Mesendoderm (in vitro differentiated cells): Measurements from ENCODE around the gene RFPL4A.
"Not testable (repeated sequence)": the region's sequence is repeated elsewhere in the genome, so short reads cannot be mapped to it uniquely, and the experiment has no call there.

Source experiments
- DNase-seq: peaks from one replicate; pipeline ENCODE4 v3.0.0; 2013
- H2AK5ac ChIP-seq: 2 replicates; pipeline ENCODE4 v1.6.1; 2013; ENCODE audit warnings: low read length, inconsistent platforms
- H2BK120ac ChIP-seq: 2 replicates; pipeline ENCODE4 v1.6.1; 2013; ENCODE audit warnings: low read depth, mild to moderate bottlenecking, low read length, moderate library complexity, mixed read lengths
- H2BK15ac ChIP-seq: replicated peaks from 2 replicates; pipeline ENCODE4 v1.6.1; 2013; ENCODE audit warnings: low read depth, mild to moderate bottlenecking, moderate library complexity
- H2BK5ac ChIP-seq: 2 replicates; pipeline ENCODE4 v1.6.1; 2013; ENCODE audit warnings: low read length, inconsistent platforms
- H3K18ac ChIP-seq: 2 replicates; pipeline ENCODE4 v1.6.1; 2013; ENCODE audit warnings: mild to moderate bottlenecking, low read length, mixed read lengths
- H3K23ac ChIP-seq: one replicate; pipeline ENCODE4 v1.6.1; 2013; ENCODE audit warnings: low read length
- H3K27ac ChIP-seq: 2 replicates; pipeline ENCODE4 v1.5.1; 2013; ENCODE audit warnings: low read depth, mild to moderate bottlenecking, inconsistent platforms, low read length, moderate library complexity
- H3K27me3 ChIP-seq: 2 replicates; pipeline ENCODE4 v1.6.1; 2013; ENCODE audit warnings: low read length, control low read depth, mild to moderate bottlenecking, inconsistent platforms; ENCODE audit not compliant: insufficient read depth, poor library complexity
- H3K36me3 ChIP-seq: 2 replicates; pipeline ENCODE4 v1.6.1; 2013; ENCODE audit warnings: low read length, inconsistent platforms; ENCODE audit not compliant: control insufficient read depth, insufficient read depth
- H3K4ac ChIP-seq: one replicate; pipeline ENCODE4 v1.6.1; 2013; ENCODE audit warnings: low read depth, mild to moderate bottlenecking, low read length, moderate library complexity
- H3K4me1 ChIP-seq: 2 replicates; pipeline ENCODE4 v1.6.1; 2013; ENCODE audit warnings: low read depth, low read length, inconsistent platforms; ENCODE audit not compliant: control insufficient read depth
- H3K4me2 ChIP-seq: 2 replicates; pipeline ENCODE4 v1.6.1; 2013; ENCODE audit warnings: low read length
- H3K4me3 ChIP-seq: 2 replicates; pipeline ENCODE4 v1.5.1; 2013; ENCODE audit warnings: mild to moderate bottlenecking, low read length
- H3K56ac ChIP-seq: one replicate; pipeline ENCODE4 v1.6.1; 2013; ENCODE audit warnings: low read length
- H3K79me1 ChIP-seq: 2 replicates; pipeline ENCODE4 v1.6.1; 2013; ENCODE audit warnings: low read length, inconsistent platforms
- H3K79me2 ChIP-seq: 2 replicates; pipeline ENCODE4 v1.6.1; 2013; ENCODE audit warnings: mild to moderate bottlenecking, low read length; ENCODE audit not compliant: control insufficient read depth, insufficient read depth
- H3K9ac ChIP-seq: 2 replicates; pipeline ENCODE4 v1.6.1; 2013; ENCODE audit warnings: low read length, inconsistent platforms
- H4K5ac ChIP-seq: one replicate; pipeline ENCODE4 v1.6.1; 2013; ENCODE audit warnings: low read length
- H4K8ac ChIP-seq: one replicate; pipeline ENCODE4 v1.6.1; 2013; ENCODE audit warnings: low read depth, mild to moderate bottlenecking, control low read depth, low read length, moderate library complexity
- WGBS: extraction: QIAGEN DNeasy Blood & Tissue Kit; methylation state at CpG from one replicate; pipeline ENCODE4 v1.1.7; 2013; ENCODE audit warnings: low lambda C conversion rate, missing lambda C conversion rate; ENCODE audit not compliant: insufficient coverage; ENCODE audit errors: extremely low coverage; 5-methylcytosine and 5-hydroxymethylcytosine counted together

Gene RFPL4A

DNA sequence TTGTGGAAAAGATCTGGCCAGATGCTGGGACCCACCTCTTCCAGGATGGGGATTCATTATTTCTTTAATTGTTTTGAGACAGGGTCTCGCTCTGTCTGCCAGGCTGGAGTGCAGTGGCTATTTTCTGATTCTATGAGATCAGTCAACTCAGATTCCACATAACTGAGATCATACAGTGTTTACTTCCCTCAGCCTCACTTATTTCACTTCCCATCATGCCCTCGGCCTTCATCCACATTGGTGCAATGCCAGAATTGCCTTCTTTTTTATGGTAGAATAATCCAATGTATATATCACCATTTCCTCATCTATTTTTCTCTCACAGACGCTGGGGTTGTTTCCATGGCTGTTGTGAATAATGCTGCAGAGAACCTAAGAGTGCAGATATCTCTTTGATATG, 10.7 kb downstream of the RFPL4A start:
- H3K4ac ChIP-seq, H3K79me2 ChIP-seq, H2BK120ac ChIP-seq, H4K5ac ChIP-seq, H2BK15ac ChIP-seq, H3K56ac ChIP-seq, H3K79me1 ChIP-seq, H3K4me3 ChIP-seq, H2BK5ac ChIP-seq, H3K27ac ChIP-seq, H3K18ac ChIP-seq, H3K4me1 ChIP-seq, H3K27me3 ChIP-seq, H3K4me2 ChIP-seq, DNase-seq, H4K8ac ChIP-seq, H3K9ac ChIP-seq, H3K36me3 ChIP-seq, H3K23ac ChIP-seq, H2AK5ac ChIP-seq: not testable (repeated sequence)
- no CpG with 5 or more reads among the region's 3 CpGs for WGBS

DNA sequence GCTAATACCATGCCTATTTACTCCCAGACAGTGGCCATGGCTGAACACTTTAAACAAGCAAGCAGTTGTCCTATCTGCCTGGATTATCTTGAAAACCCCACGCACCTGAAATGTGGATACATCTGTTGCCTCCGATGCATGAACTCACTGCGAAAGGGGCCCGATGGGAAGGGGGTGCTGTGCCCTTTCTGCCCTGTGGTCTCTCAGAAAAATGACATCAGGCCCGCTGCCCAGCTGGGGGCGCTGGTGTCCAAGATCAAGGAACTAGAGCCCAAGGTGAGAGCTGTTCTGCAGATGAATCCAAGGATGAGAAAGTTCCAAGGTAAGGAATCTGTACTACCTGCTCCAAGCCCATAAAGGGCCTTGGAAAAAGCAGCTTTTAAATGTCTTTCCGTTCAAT, 18.6 kb downstream of the RFPL4A start:
- H2BK15ac ChIP-seq, result no peak overlapping the region
- no peak overlapping the region for H2BK5ac ChIP-seq
- H3K4ac ChIP-seq, result no peak overlapping the region
- H2BK120ac ChIP-seq, result no peak overlapping the region
- H3K36me3 ChIP-seq, result no peaks in the 10 kb centered on the region
- no peak overlapping the region for H4K8ac ChIP-seq
- DNase-seq, result no peak
- H2AK5ac ChIP-seq, result no peak overlapping the region
- H3K18ac ChIP-seq, result no peak overlapping the region
- H3K79me2 ChIP-seq, result no peaks in the 10 kb centered on the region
- no CpG with 5 or more reads among the region's 7 CpGs for WGBS
- H3K27ac ChIP-seq, result no peak overlapping the region
- H3K23ac ChIP-seq, result no peak overlapping the region
- no peak overlapping the region for H4K5ac ChIP-seq
- H3K27me3 ChIP-seq, result no peaks in the 10 kb centered on the region
- H3K79me1 ChIP-seq, result no peaks in the 10 kb centered on the region
- no peak overlapping the region for H3K9ac ChIP-seq
- H3K56ac ChIP-seq, result no peak overlapping the region
- H3K4me3 ChIP-seq, result no peak overlapping the region
- no peak overlapping the region for H3K4me2 ChIP-seq
- H3K4me1 ChIP-seq, result no peaks in the 10 kb centered on the region

DNA sequence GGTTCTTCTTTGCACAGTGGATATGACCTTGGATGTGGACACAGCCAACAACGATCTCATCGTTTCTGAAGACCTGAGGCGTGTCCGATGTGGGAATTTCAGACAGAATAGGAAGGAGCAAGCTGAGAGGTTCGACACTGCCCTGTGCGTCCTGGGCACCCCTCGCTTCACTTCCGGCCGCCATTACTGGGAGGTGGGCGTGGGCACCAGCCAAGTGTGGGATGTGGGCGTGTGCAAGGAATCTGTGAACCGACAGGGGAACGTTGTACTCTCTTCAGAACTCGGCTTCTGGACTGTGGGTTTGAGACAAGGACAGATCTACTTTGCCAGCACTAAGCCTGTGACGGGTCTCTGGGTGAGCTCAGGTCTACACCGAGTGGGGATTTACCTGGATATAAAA, 19.4 kb downstream of the RFPL4A start:
- H4K5ac ChIP-seq, result no peak overlapping the region
- no peaks in the 10 kb centered on the region for H3K79me1 ChIP-seq
- no CpG with 5 or more reads among the region's 16 CpGs for whole genome bisulfite sequencing
- H3K4ac ChIP-seq, result no peak overlapping the region
- H2BK120ac ChIP-seq, result no peak overlapping the region
- no peak overlapping the region for H3K9ac ChIP-seq
- no peaks in the 10 kb centered on the region for H3K27me3 ChIP-seq
- no peak overlapping the region for H3K18ac ChIP-seq
- H3K27ac ChIP-seq, result no peak overlapping the region
- no peak for DNase-seq
- H3K4me2 ChIP-seq, result no peak overlapping the region
- no peak overlapping the region for H3K23ac ChIP-seq
- H3K4me1 ChIP-seq, result no peaks in the 10 kb centered on the region
- no peak overlapping the region for H2AK5ac ChIP-seq
- no peaks in the 10 kb centered on the region for H3K36me3 ChIP-seq
- no peak overlapping the region for H2BK5ac ChIP-seq
- H3K79me2 ChIP-seq, result no peaks in the 10 kb centered on the region
- H3K56ac ChIP-seq, result no peak overlapping the region
- H2BK15ac ChIP-seq, result no peak overlapping the region
- no peak overlapping the region for H4K8ac ChIP-seq
- no peak overlapping the region for H3K4me3 ChIP-seq

DNA sequence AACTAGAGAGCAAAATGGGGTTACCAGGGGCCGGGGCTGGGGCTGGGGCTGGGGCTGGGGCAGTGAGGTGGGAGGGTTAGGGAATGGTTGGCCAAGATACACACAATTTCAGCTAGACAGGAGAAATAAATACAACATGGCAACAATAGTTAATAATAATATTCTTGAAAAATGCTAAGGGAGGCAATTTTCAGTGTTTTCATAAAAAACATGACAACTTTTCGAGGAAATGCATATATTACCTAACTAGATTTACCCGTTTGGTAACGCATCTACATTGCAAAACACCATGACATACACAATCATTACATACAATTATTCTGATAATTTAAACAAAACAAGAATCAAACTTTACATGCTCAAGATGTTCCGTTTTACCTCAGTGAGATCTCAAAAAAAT, 22.2 kb downstream of the RFPL4A start:
- Histone ChIP-seq H2BK120ac (no peak overlapping the region), H3K4me3 (no peak overlapping the region), H3K27ac (no peak overlapping the region), H2BK15ac (no peak overlapping the region), H3K79me1 (no peaks in the 10 kb centered on the region), H2AK5ac (no peak overlapping the region), H4K8ac (no peak overlapping the region), H3K9ac (no peak overlapping the region), H3K23ac (no peak overlapping the region), H2BK5ac (no peak overlapping the region), H3K4ac (no peak overlapping the region), H3K36me3 (no peaks in the 10 kb centered on the region), H4K5ac (no peak overlapping the region), H3K27me3 (no peaks in the 10 kb centered on the region), H3K4me1 (no peaks in the 10 kb centered on the region), H3K56ac (no peak overlapping the region), H3K18ac (no peak overlapping the region), H3K79me2 (no peaks in the 10 kb centered on the region), H3K4me2 (no peak overlapping the region)
- no peak for DNase-seq
- WGBS, result no CpG with 5 or more reads among the region's 5 CpGs

DNA sequence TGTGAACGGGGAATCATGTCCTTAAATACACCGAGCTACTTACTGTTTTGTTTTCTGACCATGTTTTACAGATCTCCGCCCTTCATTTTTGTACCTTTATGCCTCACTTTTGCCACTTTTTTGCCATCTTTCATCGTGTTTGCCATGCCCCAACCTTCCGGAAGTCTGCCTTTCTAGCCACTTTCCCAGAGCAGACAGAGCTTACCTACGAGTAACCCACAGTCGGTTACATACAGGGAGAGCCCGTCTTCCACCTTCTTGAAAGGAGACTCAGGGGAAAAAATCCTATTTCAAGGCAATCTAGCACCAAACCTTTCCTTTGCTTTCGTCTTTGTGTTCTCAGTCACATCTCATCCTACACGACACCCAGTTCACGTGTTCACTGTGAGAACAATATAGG, 36.1 kb downstream of the RFPL4A start:
- Histone ChIP-seq H3K79me2 (no peaks in the 10 kb centered on the region), H3K23ac (no peak overlapping the region), H3K56ac (no peak overlapping the region), H3K18ac (no peak overlapping the region), H4K5ac (no peak overlapping the region), H3K79me1 (no peaks in the 10 kb centered on the region), H4K8ac (no peak overlapping the region), H2BK15ac (no peak overlapping the region), H2AK5ac (no peak overlapping the region), H2BK5ac (no peak overlapping the region), H3K9ac (no peak overlapping the region), H3K4me1 (no peaks in the 10 kb centered on the region), H3K4ac (no peak overlapping the region), H3K4me3 (no peak overlapping the region), H3K36me3 (no peaks in the 10 kb centered on the region), H3K27me3 (no peaks in the 10 kb centered on the region), H3K27ac (no peak overlapping the region), H3K4me2 (no peak overlapping the region), H2BK120ac (no peak overlapping the region)
- no CpG with 5 or more reads among the region's 11 CpGs for WGBS
- DNase-seq, result no peak

DNA sequence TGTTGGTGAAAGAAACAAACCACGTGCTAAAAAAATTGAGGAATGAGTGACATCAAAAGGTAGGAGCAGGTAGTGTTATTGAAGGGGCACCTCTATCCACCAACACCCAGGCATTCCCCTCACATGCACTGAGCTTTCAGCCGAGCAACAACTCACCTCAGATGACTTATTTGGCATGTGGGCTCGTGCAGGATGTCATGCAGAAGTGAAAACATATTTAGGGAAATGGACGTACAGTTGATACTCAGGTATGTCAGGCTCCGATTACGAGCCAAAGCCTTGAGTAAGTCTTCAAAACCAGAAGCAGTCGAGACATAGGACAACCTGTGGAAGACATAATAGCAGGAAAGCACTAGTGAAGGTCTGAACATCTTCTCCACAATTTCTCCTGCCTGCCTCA, 42.5 kb downstream of the RFPL4A start:
- H2BK120ac ChIP-seq, result no peak overlapping the region
- no CpG with 5 or more reads among the region's 7 CpGs for WGBS
- no peak overlapping the region for H2AK5ac ChIP-seq
- no peaks in the 10 kb centered on the region for H3K79me1 ChIP-seq
- no peaks in the 10 kb centered on the region for H3K27me3 ChIP-seq
- DNase-seq, result no peak
- no peak overlapping the region for H3K4me3 ChIP-seq
- H3K27ac ChIP-seq, result no peak overlapping the region
- H3K4me2 ChIP-seq, result no peak overlapping the region
- H2BK5ac ChIP-seq, result no peak overlapping the region
- H3K36me3 ChIP-seq, result no peaks in the 10 kb centered on the region
- H3K56ac ChIP-seq, result no peak overlapping the region
- H3K9ac ChIP-seq, result no peak overlapping the region
- no peak overlapping the region for H4K5ac ChIP-seq
- no peak overlapping the region for H2BK15ac ChIP-seq
- no peaks in the 10 kb centered on the region for H3K79me2 ChIP-seq
- no peak overlapping the region for H3K23ac ChIP-seq
- no peaks in the 10 kb centered on the region for H3K4me1 ChIP-seq
- no peak overlapping the region for H3K4ac ChIP-seq
- H4K8ac ChIP-seq, result no peak overlapping the region
- no peak overlapping the region for H3K18ac ChIP-seq
